HG03342 (cell line): ENCODE results near the gene MICU1.

Experiments used
- ATAC-seq: cut with Tn5 transposase; IDR thresholded peaks from one replicate; pipeline ENCODE4 v1.9.1; 2021; ENCODE audit warnings: mild to moderate bottlenecking, moderate library complexity; ENCODE audit not compliant: unreplicated experiment

Gene MICU1

DNA sequence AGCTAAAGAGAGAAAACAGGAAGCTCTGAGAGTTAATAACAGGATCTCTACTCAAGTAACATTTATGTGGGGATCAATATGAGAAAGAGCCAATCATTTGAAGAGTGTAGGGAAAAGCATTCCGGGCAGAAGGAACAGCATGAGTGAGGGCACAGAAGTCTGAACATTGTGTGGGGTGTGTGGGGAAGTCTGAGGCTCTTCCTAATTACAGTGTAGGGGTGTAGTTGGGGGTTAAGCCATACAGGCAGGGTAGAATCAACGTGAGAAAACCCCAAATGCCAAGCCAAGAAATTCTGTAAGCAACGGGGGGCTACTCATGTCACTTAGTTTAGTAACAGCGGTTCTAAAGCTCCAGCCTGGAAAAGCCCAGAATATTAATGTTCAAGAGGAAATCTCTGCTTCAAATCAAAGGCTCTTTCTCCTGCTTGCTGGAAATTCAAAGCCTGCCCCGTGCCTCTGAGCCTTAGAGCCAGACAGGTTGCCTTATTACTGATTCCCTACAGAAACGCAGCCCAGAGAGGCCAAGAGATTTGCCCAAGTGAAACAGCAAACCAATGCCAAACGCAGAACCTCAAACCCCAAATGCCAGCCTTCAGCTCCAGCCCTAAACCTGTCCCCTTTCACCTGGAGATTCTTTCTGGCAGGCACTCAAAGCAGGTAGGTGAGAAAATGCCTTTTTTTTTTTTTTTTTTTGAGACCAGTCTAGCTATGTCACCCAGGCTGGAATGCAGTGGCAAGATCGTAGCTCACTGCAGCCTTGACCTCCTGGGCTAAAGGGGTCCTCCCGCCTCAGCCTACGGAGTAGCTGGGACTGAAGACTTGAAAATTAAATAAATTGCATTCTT, 307.2 kb downstream of the MICU1 start:
- ATAC-seq, result no peak
